CD4-positive, alpha-beta T cell (primary cell): ENCODE data around the gene ADAD2. TPM values are rescaled to one million over a fixed set of nuclear protein-coding genes. Genes with fewer than 3 reads are reported as not detected.

ENCODE experiments used
- ATAC-seq: fragments of 200-7000 bp; cut with Tn5 transposase; one replicate; pipeline ENCODE4 v1.10.0; 2022; ENCODE audit warnings: mild to moderate bottlenecking; ENCODE audit not compliant: poor library complexity
- CTCF ChIA-PET: fragments of 350-600 bp; sonication (Branson Sonifier 250); formaldehyde crosslinking; loops from one replicate; lab custom pipeline; 2021; ENCODE audit warnings: antibody characterized with exemption, inconsistent platforms; lab: Charles Lee
- POLR2A ChIA-PET: fragments of 350-600 bp; sonication (Branson Sonifier 250); formaldehyde crosslinking; loops from one replicate; lab custom pipeline; 2021; ENCODE audit warnings: antibody characterized with exemption, inconsistent platforms; lab: Charles Lee
- DNase-seq, 14 experiments: peaks; one replicate each; pipeline ENCODE4 v3.0.0-alpha.2; 2013 to 2020; ENCODE audit warnings: mixed read lengths in 2 of 14
- H3K27ac ChIP-seq, 2 donors: one replicate each; pipeline versions ENCODE4 v1.5.1 to v1.7.0; 2013; ENCODE audit warnings: low read length in 2 of 2, low read depth in 1 of 2, mild to moderate bottlenecking in 1 of 2
- H3K27me3 ChIP-seq, 2 experiments: 1 replicate in 1 of 2; 2 replicates in 1 of 2; pipeline versions ENCODE4 v1.6.1 to v1.7.0; 2013; ENCODE audit warnings: low read length in 2 of 2, control low read depth in 1 of 2, mild to moderate bottlenecking in 1 of 2, moderate library complexity in 1 of 2; ENCODE audit not compliant: insufficient read depth in 2 of 2, control insufficient read depth in 1 of 2
- H3K36me3 ChIP-seq: one replicate; pipeline ENCODE4 v1.6.1; 2013; ENCODE audit warnings: low read length, control low read depth; ENCODE audit not compliant: insufficient read depth
- H3K4me1 ChIP-seq: one replicate; pipeline ENCODE4 v1.6.1; 2013; ENCODE audit warnings: low read length, control low read depth; ENCODE audit not compliant: insufficient read depth
- H3K4me3 ChIP-seq: one replicate; pipeline ENCODE4 v1.5.1; 2013; ENCODE audit warnings: mild to moderate bottlenecking, low read length, moderate library complexity
- H3K9me3 ChIP-seq, 2 experiments: 1 replicate in 1 of 2; 2 replicates in 1 of 2; pipeline versions ENCODE4 v1.6.1 to v1.7.0; 2013; ENCODE audit warnings: low read length in 2 of 2, mild to moderate bottlenecking in 2 of 2, control low read depth in 1 of 2, moderate library complexity in 1 of 2; ENCODE audit not compliant: control insufficient read depth in 1 of 2, insufficient read depth in 1 of 2
- H3K27ac Mint-ChIP-seq: one replicate; pipeline ENCODE4 v1.8.0; 2020; ENCODE audit warnings: mixed read lengths
- H3K27me3 Mint-ChIP-seq: one replicate; pipeline ENCODE4 v1.8.0; 2021; ENCODE audit warnings: mixed read lengths
- H3K36me3 Mint-ChIP-seq: one replicate; pipeline ENCODE4 v1.8.0; 2021; ENCODE audit warnings: low read depth, mixed read lengths
- H3K4me1 Mint-ChIP-seq: one replicate; pipeline ENCODE4 v1.8.0; 2021; ENCODE audit warnings: low read depth, mixed read lengths
- H3K4me3 Mint-ChIP-seq: one replicate; pipeline ENCODE4 v1.8.0; 2020; ENCODE audit warnings: mild to moderate bottlenecking, mixed read lengths
- H3K9me3 Mint-ChIP-seq: one replicate; pipeline ENCODE4 v1.8.0; 2020; ENCODE audit warnings: mixed read lengths
- intact Hi-C, 2 experiments: fragments of 100-400 bp; cut with DNase I in 1 of 2; cut with micrococcal nuclease in 1 of 2; formaldehyde crosslinking; loops; one replicate each; pipeline versions ENCODE4 v1.15.1 to v1.9.0; 2023 to 2025; cut with DNase I, micrococcal nuclease
- total RNA-seq, 174 experiments: library from RNA in 2 of 174; stranded (reverse) in 2 of 174; gene quantifications; one replicate each; pipeline ENCODE4 v1.2.3 and lab custom pipeline; 2021 to 2026
- TF ChIP-seq, protein P1 (sequence below): fragments of 200-600 bp; IDR thresholded peaks from one replicate; pipeline ENCODE4 v1.8.0; 2022; ENCODE audit warnings: antibody characterized with exemption, mild to moderate bottlenecking

The ADAD2 gene
- total RNA-seq, 2 experiments from 2014 or later = 0.59 TPM; not detected in 1

- Histone ChIP-seq H3K27me3 (no peaks in the 10 kb centered on the region), H3K27ac (no peak overlapping the region), H3K4me3 (no peak overlapping the region), H3K36me3 (no peaks in the 10 kb centered on the region), H3K4me1 (no peaks in the 10 kb centered on the region), H3K9me3 (no peaks in the 10 kb centered on the region)
- ATAC-seq (no peak), DNase-seq (no peak)
- no peaks in the 10 kb centered on the region for H3K27me3 Mint-ChIP-seq
- no peak overlapping the region for H3K4me3 Mint-ChIP-seq
- H3K36me3 Mint-ChIP-seq = no peaks in the 10 kb centered on the region
- intact Hi-C loops = no loop called here
- POLR2A ChIA-PET = no interaction called here
- no peaks in the 10 kb centered on the region for H3K4me1 Mint-ChIP-seq
- CTCF ChIA-PET = no interaction called here
- H3K27ac Mint-ChIP-seq = no peak overlapping the region
- no peaks in the 10 kb centered on the region for H3K9me3 Mint-ChIP-seq
- TF ChIP-seq, protein P1, sequence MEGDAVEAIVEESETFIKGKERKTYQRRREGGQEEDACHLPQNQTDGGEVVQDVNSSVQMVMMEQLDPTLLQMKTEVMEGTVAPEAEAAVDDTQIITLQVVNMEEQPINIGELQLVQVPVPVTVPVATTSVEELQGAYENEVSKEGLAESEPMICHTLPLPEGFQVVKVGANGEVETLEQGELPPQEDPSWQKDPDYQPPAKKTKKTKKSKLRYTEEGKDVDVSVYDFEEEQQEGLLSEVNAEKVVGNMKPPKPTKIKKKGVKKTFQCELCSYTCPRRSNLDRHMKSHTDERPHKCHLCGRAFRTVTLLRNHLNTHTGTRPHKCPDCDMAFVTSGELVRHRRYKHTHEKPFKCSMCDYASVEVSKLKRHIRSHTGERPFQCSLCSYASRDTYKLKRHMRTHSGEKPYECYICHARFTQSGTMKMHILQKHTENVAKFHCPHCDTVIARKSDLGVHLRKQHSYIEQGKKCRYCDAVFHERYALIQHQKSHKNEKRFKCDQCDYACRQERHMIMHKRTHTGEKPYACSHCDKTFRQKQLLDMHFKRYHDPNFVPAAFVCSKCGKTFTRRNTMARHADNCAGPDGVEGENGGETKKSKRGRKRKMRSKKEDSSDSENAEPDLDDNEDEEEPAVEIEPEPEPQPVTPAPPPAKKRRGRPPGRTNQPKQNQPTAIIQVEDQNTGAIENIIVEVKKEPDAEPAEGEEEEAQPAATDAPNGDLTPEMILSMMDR = no peak
These were observed 16.3 kb downstream of the ADAD2 start for GRCh38 chr16:84207251-84207650.

- Histone ChIP-seq H3K27ac (no peak overlapping the region), H3K36me3 (no peaks in the 10 kb centered on the region), H3K9me3 (no peaks in the 10 kb centered on the region), H3K4me3 (no peak overlapping the region), H3K27me3 (no peaks in the 10 kb centered on the region), H3K4me1 (no peaks in the 10 kb centered on the region)
- Mint-ChIP-seq H3K4me1 (no peaks in the 10 kb centered on the region), H3K36me3 (no peaks in the 10 kb centered on the region), H3K27me3 (no peaks in the 10 kb centered on the region), H3K27ac (no peak overlapping the region), H3K4me3 (no peak overlapping the region), H3K9me3 (no peaks in the 10 kb centered on the region)
- DNase-seq = no peak
- TF ChIP-seq, protein P1 = no peak
- ChIA-PET CTCF (no interaction called here), POLR2A (no interaction called here)
- ATAC-seq = no peak
- intact Hi-C loops = no loop called here
These were observed 16.9 kb downstream of the ADAD2 start for GRCh38 chr16:84207879-84208278.

DNA sequence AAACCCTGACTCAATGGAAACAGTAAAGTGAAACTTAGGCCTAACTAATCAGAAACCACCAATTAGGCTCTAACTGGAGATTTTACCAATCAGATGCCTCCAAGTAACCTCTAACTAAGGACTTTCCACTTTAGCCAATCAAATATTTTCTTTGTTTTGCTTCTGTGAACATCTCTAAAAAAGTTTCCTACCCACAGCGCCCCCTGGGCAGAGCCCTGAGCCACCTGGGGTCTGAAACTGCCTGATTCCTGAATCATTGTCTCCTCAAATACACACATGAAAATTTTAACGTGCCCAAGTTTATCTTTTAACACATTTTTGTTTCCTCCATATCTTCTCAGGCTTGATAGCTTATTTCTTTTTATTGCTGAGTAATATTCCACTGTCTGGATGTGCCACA is 19.0 kb downstream of the ADAD2 start:
- H3K4me1 ChIP-seq = no peaks in the 10 kb centered on the region
- H3K36me3 ChIP-seq = no peaks in the 10 kb centered on the region
- ATAC-seq (no peak), DNase-seq (no peak)
- CTCF ChIA-PET = no interaction called here
- H3K4me3 ChIP-seq = no peak overlapping the region
- Mint-ChIP-seq H3K9me3 (no peaks in the 10 kb centered on the region), H3K4me1 (no peaks in the 10 kb centered on the region), H3K4me3 (no peak overlapping the region), H3K27ac (no peak overlapping the region), H3K36me3 (no peaks in the 10 kb centered on the region), H3K27me3 (no peaks in the 10 kb centered on the region)
- H3K27me3 ChIP-seq = no peaks in the 10 kb centered on the region
- no peak overlapping the region for H3K27ac ChIP-seq
- H3K9me3 ChIP-seq = no peaks in the 10 kb centered on the region
- POLR2A ChIA-PET = no interaction called here
- TF ChIP-seq, protein P1 = no peak
- intact Hi-C loops = no loop called here
